Right lung (tissue), 10 donors: ENCODE results near the gene MRPL11. TPM values are rescaled to one million over a fixed set of nuclear protein-coding genes. Genes with fewer than 3 reads are reported as not detected.
A peak's percentile ranks its signal among the peaks of the same experiment; 100 is the strongest.

Experiments
- DNase-seq, 2 donors: peaks; one replicate each; pipeline ENCODE4 v3.0.0-alpha.2; 2013
- long read RNA-seq, 8 donors: transcript quantifications; one replicate each; lab custom pipeline, GENCODE V29; 2026
- polyA plus RNA-seq, 5 donors: library from polyadenylated mRNA; unstranded; fragments of 120-200 nt; gene quantifications; one replicate each; pipeline versions ENCODE4 v1.2.1 to v1.2.3, GENCODE V29; 2013; ENCODE audit warnings: inconsistent platforms in 1 of 5, low replicate concordance in 1 of 5; ENCODE audit not compliant: insufficient read length in 5 of 5, insufficient read depth in 1 of 5

Gene MRPL11
- polyA plus RNA-seq: 10 to 100 TPM; 63.2 to 78.7 (median 73.0) TPM
- long read RNA-seq, donor 1, transcript MRPL11-201 (5 exons, 1,605 nt): major isoform, 51 of 69 reads
- long read RNA-seq, donor 1, transcript MRPL11-203 (5 exons, 1,527 nt): minor isoform, 7 of 69 reads
- long read RNA-seq, donor 1, partial matches to known transcripts: 10 of 69 reads
- long read RNA-seq, donor 1, other reads (novel, unspliced or antisense): 0 of 69 reads
- long read RNA-seq, donor 2, transcript MRPL11-203 (5 exons, 1,527 nt): minor isoform, 8 of 37 reads
- long read RNA-seq, donor 2, transcript MRPL11-201 (5 exons, 1,605 nt): major isoform, 28 of 37 reads
- long read RNA-seq, donor 2, partial matches to known transcripts: 0 of 37 reads
- long read RNA-seq, donor 2, other reads (novel, unspliced or antisense): 0 of 37 reads
- long read RNA-seq, donor 3, transcript MRPL11-201 (5 exons, 1,605 nt): major isoform, 27 of 41 reads
- long read RNA-seq, donor 3, transcript MRPL11-203 (5 exons, 1,527 nt): minor isoform, 14 of 41 reads
- long read RNA-seq, donor 3, partial matches to known transcripts: 0 of 41 reads
- long read RNA-seq, donor 3, other reads (novel, unspliced or antisense): 0 of 41 reads
- long read RNA-seq, donor 4, transcript MRPL11-201 (5 exons, 1,605 nt): major isoform, 18 of 21 reads
- long read RNA-seq, donor 4, partial matches to known transcripts: 0 of 21 reads
- long read RNA-seq, donor 4, other reads (novel, unspliced or antisense): 0 of 21 reads
- long read RNA-seq, donor 5, transcript MRPL11-203 (5 exons, 1,527 nt): minor isoform, 18 of 82 reads
- long read RNA-seq, donor 5, transcript MRPL11-201 (5 exons, 1,605 nt): major isoform, 45 of 82 reads
- long read RNA-seq, donor 5, partial matches to known transcripts: 12 of 82 reads
- long read RNA-seq, donor 5, other reads (novel, unspliced or antisense): 5 of 82 reads
- long read RNA-seq, donor 6, transcript MRPL11-203 (5 exons, 1,527 nt): minor isoform, 14 of 43 reads
- long read RNA-seq, donor 6, transcript MRPL11-201 (5 exons, 1,605 nt): major isoform, 24 of 43 reads
- long read RNA-seq, donor 6, partial matches to known transcripts: 0 of 43 reads
- long read RNA-seq, donor 6, other reads (novel, unspliced or antisense): 5 of 43 reads
- long read RNA-seq, donor 7, transcript MRPL11-201 (5 exons, 1,605 nt): major isoform, 31 of 38 reads
- long read RNA-seq, donor 7, transcript MRPL11-203 (5 exons, 1,527 nt): minor isoform, 5 of 38 reads
- long read RNA-seq, donor 7, partial matches to known transcripts: 0 of 38 reads
- long read RNA-seq, donor 7, other reads (novel, unspliced or antisense): 0 of 38 reads
- long read RNA-seq, donor 8, transcript MRPL11-201 (5 exons, 1,605 nt): major isoform, 12 of 16 reads
- long read RNA-seq, donor 8, partial matches to known transcripts: 0 of 16 reads
- long read RNA-seq, donor 8, other reads (novel, unspliced or antisense): 0 of 16 reads

GRCh38 chr11:66438504-66439466 lies at the start of gene MRPL11:
Gene MRPL11, minus strand, starts transcription at chr11:66438848. Its CDS starts 94 bp downstream, at chr11:66438754.
- peak; percentile 90 to 91 for DNase-seq

DNA sequence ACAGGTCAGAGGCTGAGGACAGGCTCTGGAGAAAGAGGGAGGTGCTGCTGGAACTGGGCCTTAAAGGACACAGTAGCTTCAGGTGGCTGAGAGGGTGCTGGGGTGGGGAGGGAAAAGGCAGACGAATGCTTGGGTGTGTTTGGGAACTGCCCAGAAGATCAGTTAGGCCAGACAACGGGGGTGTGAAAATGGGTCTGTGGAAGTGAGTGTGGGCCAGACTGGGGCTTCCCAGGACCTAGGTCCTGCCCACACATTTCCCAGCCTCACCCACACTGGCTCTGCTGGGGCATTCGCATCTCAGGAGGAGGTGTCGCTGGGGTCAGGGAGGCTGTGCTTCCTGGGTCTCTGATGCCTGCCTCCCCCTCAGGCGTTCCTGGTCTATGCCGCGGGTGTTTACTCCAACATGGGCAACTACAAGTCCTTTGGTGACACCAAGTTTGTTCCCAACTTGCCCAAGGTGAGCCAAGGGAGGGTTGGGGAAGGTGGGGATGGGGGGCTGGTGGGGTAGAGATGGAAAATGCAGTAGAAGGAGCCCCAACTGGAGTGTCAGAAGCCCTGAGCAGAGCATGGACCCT lies 46.2 kb upstream of the MRPL11 start:
- DNase-seq: no peak

DNA sequence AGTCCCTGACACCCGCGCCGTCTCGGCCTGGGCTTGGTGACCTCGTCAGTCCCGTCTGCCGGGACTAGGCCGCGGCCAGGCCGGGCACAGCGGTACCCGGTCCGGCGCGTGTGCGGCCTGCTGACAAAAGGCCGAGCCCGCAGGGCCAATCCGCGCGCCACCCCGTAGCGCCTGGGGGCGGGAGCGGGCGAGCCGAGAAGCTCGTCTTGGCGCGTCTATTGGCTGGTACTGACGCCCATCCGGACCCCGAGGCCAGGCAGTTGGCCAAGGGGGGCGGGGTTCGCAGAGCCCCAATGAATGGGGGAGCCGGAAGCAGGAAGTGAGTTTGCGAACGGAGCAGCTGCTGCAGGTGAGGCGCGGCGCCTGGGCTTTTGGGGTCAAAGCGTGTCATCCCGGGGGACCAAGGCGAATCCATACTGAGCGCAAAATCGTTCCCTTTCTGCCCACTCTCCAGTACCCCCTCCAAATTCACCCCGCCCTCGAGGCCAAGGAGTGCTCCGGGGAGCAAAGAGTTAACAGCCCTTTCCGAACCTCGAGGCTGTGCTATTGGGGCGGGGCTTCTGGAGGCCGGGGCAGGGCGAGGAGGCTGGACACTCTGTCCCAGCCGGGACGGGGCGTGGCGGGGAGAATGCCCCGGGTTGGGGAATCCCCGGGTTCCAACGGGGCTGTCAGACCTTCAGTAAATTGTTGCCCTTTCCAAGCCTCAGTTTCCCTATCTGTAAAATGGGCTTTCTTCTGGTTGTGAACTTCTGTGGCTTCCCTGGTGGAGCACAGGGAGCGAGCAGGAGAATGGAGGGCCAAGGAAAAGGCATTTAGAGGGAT lies 41.7 kb upstream of the MRPL11 start, which contains the start of gene DPP3:
TSS of gene DPP3 (plus strand) at position 318 of the 822 bp plus-strand sequence. CDS start 1,767 bp downstream, outside the sequence.
- peak; percentile 96 for DNase-seq

DNA sequence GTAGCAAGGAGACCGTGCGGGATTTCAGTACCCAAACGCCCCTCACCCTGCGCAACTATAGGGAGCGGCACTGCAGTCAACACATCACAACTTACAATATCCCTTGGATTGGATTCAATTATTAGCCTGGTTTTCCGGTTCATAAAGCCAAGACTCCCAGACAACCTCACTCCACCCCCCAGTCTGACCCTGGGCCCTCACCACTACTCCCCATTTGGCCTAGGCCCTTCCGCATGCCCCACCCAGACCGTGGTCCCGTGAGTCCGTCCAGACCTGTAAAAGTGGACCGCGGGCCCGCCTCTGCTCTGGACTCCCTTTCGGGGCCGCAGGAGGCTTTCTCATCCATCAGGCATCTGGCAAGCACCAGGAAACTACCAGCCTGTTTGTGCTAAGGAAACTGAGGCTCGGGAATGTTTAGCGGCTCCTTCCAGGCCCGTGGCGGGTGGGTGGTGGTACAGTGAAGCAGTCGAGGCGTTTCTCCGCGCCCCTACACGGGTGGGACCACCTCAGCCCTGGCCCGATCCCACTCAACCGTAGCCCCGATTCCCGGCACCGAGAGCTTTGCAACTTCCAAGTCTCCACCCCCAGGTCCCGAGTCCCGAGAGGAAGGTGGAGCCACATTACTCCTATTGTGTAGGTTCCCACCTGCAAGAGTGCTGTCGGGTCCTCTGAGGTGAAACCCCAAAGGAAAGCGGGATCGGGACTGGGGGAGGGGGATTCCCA lies 40.9 kb upstream of the MRPL11 start:
- peak; percentile 23 to 27 for DNase-seq

DNA sequence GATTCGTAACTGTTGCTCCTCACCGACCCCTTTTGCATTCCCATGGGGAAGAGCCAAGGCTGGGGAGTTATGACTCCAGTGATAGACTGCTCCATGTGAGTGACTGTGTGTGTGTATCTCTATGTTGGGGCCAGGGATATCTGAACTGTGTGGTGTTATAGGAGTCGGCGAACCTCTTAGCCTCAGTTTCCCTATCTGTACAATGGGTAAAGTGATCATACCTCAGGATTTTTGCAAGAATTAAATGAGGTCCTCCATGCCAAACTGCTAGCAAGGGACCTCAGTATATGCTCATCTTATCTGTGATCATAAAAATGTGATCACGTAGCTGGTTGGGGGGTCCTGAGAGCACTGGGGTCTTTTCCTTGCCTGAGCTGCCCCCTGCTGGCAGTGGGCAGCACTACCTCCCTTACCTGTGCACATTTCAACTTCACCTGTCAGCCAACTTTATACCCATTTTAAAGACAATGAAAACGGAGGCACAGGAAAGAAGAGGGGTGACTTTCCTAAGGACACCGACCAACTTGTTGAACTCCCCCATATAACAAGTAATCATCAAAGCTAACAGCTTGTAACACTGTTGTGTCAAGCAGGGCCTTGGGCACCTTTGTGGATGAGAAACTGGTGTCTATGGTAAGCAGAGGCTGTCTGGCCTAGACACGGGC lies 40.2 kb upstream of the MRPL11 start:
- DNase-seq: peak in 1 of 2 donors; percentile 14

DNA sequence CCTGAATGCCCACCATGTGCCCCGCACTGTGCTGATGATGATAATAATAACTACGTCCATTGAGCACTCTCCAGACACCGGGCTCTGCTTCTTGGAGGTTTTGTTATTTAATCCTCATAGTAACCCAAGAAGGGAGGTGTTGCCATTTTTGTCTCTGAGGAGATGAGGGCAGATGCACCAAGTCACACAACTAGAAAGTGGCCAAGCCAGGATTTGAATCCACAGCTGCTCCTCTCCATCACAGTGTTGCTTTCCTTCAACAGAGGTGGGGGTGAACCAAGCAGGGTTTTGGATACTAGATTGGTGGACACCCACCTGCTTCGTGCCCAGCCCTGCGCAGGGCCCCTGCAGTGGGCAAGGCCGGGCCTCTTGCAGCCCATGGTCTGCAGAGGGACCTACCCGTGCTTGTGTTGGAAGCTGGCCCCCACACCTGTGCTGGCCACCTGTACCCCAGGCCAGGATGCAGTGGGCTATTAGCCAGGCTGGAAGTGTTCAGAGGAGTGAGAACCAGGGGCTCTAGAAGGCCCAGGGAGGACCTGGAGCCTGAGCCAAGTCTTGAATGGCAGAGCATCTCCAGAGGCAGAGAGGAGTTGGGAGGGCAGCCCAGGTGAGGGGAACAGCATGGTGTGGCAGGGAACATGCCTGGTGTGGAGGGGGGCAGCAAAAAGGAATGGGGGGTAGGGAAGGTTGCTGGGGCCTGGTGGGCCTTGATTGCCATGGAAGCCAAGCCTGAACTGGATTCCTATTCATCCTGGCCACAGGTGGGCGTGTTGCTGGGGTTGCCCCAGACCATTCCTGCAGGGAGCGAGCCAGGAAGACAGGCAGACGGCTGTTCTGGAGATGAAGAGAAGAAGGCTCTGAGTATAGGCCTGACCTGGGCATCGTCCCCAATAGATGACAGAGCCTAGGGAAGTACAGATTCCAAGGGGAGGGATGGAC lies 38.9 kb upstream of the MRPL11 start:
- no peak for DNase-seq

- no peak for DNase-seq
Measured at GRCh38 chr11:66476841-66477251, 38.2 kb upstream of the MRPL11 start.

GRCh38 chr11:66476173-66476840 lies 37.7 kb upstream of the MRPL11 start:
- DNase-seq: no peak

- no peak for DNase-seq
Measured at GRCh38 chr11:66475349-66476172, 36.9 kb upstream of the MRPL11 start.

DNA sequence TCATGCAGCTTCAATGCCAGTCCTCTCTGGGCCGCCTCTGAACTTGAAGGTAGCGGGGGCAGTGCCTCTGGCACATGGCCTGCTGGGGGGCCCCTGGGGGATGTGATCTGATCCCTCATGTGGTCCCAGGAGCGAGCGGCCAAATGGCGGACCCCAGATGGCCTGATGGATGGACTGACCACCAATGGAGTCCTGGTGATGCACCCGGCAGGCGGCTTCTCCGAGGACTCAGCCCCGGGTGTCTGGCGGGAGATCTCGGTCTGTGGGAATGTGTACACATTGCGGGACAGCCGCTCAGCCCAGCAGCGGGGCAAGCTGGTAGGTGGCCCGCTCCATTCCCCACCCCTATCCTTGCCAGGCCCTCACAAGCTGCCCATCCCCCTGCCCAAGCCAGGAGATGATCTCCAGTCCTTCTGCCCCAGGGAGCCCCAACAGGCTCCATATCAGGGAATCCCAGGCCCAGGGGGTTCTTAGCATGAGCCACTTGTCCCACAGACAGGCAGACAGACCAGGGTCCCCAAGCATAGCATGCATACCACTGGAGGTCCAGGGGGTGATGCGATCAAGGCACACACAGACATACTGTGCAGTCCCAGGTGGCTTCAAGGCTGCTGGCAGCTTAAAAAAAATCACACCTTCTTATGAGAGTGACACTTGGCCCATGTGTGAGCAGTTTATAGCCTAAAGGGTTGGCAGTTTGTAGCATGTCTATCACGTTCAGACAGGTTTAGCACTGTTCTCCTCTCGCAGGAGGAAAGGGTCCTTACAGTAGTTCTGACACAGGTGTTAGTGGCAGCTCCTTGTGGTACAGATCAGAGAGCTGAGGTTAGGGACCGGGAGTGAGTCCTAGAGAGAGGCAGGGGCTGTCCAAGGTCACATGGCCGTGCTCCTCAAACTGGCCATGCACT lies 35.2 kb upstream of the MRPL11 start:
- no peak for DNase-seq

DNA sequence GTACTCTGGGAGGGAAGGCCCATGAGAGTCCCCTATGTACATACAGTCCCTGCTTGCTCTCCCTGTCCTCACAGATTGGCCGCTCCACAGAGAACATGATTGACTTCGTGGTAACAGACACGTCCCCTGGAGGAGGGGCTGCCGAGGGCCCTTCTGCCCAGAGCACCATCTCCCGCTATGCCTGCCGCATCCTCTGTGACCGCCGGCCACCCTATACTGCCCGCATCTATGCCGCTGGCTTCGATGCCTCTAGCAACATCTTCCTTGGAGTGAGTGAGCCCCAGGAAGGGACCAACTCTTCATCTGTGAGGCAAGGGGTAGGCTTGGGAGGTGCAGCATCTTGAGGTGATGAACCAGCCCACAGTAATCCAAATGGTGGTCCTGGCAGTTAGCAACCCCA lies 34.5 kb upstream of the MRPL11 start:
- no peak for DNase-seq

- no peak for DNase-seq
Measured at GRCh38 chr11:66472054-66472453, 33.4 kb upstream of the MRPL11 start.

- DNase-seq: no peak
Measured at GRCh38 chr11:66471142-66471541, 32.5 kb upstream of the MRPL11 start.

- no peak for DNase-seq
Measured at GRCh38 chr11:66470015-66470414, 31.4 kb upstream of the MRPL11 start.
